HFFc6 (cell line): Measurements from ENCODE around the gene FOXJ3. TPM values are rescaled to one million over a fixed set of nuclear protein-coding genes. Genes with fewer than 3 reads are reported as not detected.

ENCODE experiments used
- DNase-seq: peaks from one replicate; pipeline ENCODE4 v3.0.0-alpha.2; 2018
- H3K27ac Mint-ChIP-seq: 2 replicates; pipeline ENCODE4 v1.8.0; 2020; ENCODE audit warnings: mild to moderate bottlenecking, mixed read lengths
- H3K27me3 Mint-ChIP-seq: 2 replicates; pipeline ENCODE4 v1.8.0; 2021; ENCODE audit warnings: mild to moderate bottlenecking, moderate library complexity, mixed read lengths; ENCODE audit not compliant: insufficient read depth
- H3K36me3 Mint-ChIP-seq: 2 replicates; pipeline ENCODE4 v1.8.0; 2021; ENCODE audit warnings: low read depth, mixed read lengths
- H3K4me1 Mint-ChIP-seq: 2 replicates; pipeline ENCODE4 v1.8.0; 2020; ENCODE audit warnings: low read depth, mixed read lengths
- H3K4me3 Mint-ChIP-seq: 2 replicates; pipeline ENCODE4 v1.8.0; 2020; ENCODE audit warnings: mild to moderate bottlenecking, moderate library complexity, mixed read lengths
- H3K9me3 Mint-ChIP-seq: 2 replicates; pipeline ENCODE4 v1.8.0; 2020; ENCODE audit warnings: mild to moderate bottlenecking, mixed read lengths
- total RNA-seq, 6 experiments: library from RNA; stranded (reverse); fragmentation: NEBNext Ultra II Directional; extraction: Animal tissue kit (Norgen Biotek cat#: 25700); gene quantifications; 2 replicates in 1 of 6; 3 replicates in 5 of 6; pipeline ENCODE4 v1.2.3, GENCODE V29; 2021
- TF ChIP-seq, protein P1 (sequence below): fragments of 200-600 bp; sonication (generic); IDR thresholded peaks from 2 replicates; pipeline ENCODE4 v1.5.0; 2021; ENCODE audit warnings: antibody characterized with exemption, mild to moderate bottlenecking

Gene FOXJ3
- total RNA-seq, 6 experiments from 2014 or later, result 24.5 to 31.3 (median 28.9) TPM

DNA sequence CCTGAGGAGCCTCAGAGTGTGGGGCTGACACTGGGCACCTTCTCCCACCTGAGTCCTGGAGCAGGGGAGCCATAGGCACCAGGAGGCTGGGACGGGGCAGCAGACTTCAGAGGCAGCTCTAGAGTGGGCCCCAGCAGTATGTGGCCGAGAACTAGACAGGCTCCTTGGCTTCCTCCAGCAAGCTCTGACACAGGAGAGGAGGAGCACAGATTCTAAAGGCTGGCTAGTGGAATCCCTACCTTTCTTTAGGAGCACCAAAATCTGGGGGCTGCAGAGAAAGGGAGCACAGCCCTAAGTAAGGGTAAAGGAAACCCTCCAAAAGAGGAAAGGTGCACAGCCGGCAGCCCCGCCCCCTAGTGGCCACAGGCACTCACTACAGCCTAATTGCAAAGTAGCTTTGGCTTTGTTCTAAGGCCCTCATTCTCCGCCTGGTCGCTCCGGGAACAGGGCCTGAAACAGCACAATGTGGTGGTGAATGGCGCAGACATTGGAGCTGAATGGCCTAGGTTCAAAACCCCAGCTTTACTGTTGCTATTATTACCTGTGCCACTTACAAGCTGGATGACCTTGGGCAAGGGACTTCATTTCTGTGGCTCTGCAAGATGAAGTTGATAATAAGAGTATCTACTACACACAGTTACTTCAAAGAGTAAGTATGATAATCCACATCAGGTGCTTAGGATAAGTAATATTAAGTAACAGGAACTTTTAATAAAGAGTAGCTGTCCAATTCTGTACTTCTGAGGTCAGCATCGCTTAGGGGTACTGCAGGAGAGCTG lies 161.7 kb downstream of the FOXJ3 start:
- Mint-ChIP-seq H3K36me3 (peaks cover 4% of the 10 kb centered on the region; the same call in 1 of the 2 replicates), H3K9me3 (no peaks in the 10 kb centered on the region), H3K27ac (no peak overlapping the region), H3K4me1 (peaks cover 37% of the 10 kb centered on the region), H3K27me3 (peaks cover 10% of the 10 kb centered on the region), H3K4me3 (no peak overlapping the region)
- TF ChIP-seq, protein P1, sequence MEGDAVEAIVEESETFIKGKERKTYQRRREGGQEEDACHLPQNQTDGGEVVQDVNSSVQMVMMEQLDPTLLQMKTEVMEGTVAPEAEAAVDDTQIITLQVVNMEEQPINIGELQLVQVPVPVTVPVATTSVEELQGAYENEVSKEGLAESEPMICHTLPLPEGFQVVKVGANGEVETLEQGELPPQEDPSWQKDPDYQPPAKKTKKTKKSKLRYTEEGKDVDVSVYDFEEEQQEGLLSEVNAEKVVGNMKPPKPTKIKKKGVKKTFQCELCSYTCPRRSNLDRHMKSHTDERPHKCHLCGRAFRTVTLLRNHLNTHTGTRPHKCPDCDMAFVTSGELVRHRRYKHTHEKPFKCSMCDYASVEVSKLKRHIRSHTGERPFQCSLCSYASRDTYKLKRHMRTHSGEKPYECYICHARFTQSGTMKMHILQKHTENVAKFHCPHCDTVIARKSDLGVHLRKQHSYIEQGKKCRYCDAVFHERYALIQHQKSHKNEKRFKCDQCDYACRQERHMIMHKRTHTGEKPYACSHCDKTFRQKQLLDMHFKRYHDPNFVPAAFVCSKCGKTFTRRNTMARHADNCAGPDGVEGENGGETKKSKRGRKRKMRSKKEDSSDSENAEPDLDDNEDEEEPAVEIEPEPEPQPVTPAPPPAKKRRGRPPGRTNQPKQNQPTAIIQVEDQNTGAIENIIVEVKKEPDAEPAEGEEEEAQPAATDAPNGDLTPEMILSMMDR, result peak; percentile 99
- DNase-seq, result peak; percentile 18

DNA sequence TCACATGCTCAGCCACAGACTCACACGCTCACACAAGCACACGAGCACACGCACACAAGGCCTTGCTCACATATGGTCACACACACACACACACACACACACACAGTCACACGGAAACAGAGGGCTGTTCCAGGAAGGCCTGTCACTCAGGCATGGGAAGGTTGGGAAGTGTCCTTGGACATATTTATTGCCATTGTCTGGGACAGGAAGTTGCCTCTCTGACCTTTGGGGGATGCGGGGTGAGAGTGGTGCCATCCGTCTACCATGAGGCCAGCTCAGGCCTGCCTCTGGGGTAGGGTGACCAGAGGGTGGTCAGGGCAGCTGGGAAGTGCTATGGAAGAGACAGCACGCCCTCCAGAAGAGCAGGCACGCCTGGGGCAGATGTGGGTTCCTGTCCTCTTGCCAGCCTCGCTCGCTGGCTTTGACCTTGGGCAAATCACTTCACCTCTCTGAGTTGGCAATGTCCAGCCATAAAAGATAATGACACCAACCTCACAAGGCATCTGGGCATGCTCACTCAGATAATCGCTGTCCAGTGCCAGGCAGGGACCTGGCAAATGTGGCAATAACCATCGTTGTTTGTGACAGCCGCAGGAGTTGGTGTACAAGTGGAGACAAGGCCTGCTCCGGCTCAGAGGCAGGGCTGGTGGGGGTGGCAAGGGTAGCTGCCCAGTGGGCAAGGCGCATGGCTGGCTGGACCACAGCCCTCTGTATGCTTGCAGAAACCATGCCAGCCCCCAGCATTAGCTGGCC lies 162.5 kb downstream of the FOXJ3 start:
- no peak for DNase-seq
- H3K27me3 Mint-ChIP-seq, result peaks cover 10% of the 10 kb centered on the region
- no peaks in the 10 kb centered on the region for H3K9me3 Mint-ChIP-seq
- H3K4me3 Mint-ChIP-seq, result no peak overlapping the region
- TF ChIP-seq, protein P1, result no peak
- H3K4me1 Mint-ChIP-seq, result peaks cover 29% of the 10 kb centered on the region
- H3K27ac Mint-ChIP-seq, result no peak overlapping the region
- peaks cover 4% of the 10 kb centered on the region; the same call in 1 of the 2 replicates for H3K36me3 Mint-ChIP-seq

DNA sequence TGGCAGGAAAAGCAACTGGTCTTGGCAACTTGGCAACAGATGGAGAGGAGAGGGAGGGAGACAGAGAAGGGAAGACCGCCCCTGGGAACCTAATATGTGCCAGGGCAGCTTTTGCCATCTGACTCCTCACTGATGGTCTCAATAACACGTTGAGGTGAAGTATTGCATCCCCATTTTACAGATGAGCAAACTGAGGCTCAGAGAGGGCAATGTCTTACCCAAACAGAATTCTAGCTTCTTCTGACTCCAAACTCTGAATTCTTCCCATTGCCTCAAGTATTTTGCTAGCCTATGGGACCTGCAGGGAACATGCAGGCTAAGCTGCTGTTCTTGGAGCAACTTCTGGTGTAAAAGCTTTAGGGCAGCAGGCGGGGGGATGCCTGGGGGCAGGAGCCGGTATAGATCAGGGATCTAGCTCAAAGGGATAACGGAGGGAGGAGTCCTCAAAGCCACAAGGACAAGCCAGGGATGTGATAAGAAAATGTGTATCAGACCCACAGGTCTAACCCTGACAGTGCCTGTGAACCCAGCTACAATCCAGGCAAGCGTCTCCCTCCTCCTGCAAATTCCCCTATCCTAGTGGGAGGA lies 163.3 kb downstream of the FOXJ3 start:
- TF ChIP-seq, protein P1, result no peak
- Mint-ChIP-seq H3K36me3 (peaks cover 2% of the 10 kb centered on the region; the same call in 1 of the 2 replicates), H3K4me3 (no peak overlapping the region), H3K27me3 (peaks cover 10% of the 10 kb centered on the region), H3K4me1 (peaks cover 21% of the 10 kb centered on the region), H3K27ac (no peak overlapping the region), H3K9me3 (no peaks in the 10 kb centered on the region)
- DNase-seq, result no peak

DNA sequence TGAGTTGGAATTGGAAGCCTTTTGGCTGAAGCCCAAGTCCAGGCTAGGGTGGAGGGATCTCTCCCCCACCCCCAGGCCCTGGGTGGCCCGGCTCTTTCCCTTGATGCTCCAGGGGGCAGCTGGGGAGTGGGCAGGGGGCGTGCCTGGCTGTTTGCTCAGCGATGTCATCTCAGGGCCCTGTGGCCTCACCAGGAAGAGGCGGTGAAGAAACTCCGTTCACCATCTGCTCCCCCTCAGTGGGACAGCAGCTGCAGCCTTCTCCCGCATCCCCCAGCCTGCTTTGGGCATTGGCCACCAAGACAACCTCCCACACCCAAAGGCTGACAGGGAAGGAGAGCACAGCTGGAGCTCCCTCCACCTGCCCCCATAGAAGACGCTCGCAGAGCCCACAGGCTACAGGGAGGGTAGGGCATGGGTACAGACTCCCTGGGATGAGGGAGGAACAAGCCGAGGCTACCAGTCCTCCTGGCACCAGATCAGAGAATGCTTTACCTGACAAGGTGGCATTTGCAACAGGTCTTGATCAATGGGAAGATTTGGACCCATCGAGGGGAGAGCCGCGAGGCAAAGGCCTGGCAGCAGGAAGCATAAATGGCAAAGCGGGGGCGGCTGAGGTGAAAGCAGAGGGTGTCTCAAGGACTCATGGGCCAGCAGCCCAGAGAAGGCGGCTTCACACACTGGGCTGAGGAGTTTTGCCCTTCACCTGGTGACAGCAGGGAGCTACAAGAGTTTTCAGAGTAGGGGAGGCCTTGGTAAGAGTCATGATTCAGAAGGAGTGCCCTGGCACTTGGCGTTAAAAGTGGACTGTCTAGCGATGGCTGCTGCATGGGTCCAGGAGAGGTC lies 164.0 kb downstream of the FOXJ3 start:
- Mint-ChIP-seq H3K27ac (no peak overlapping the region), H3K4me3 (no peak overlapping the region), H3K36me3 (no peaks in the 10 kb centered on the region), H3K27me3 (peaks cover 11% of the 10 kb centered on the region), H3K4me1 (peaks cover 24% of the 10 kb centered on the region), H3K9me3 (peaks cover 5% of the 10 kb centered on the region; the same call in 1 of the 2 replicates)
- no peak for DNase-seq
- TF ChIP-seq, protein P1, result no peak

DNA sequence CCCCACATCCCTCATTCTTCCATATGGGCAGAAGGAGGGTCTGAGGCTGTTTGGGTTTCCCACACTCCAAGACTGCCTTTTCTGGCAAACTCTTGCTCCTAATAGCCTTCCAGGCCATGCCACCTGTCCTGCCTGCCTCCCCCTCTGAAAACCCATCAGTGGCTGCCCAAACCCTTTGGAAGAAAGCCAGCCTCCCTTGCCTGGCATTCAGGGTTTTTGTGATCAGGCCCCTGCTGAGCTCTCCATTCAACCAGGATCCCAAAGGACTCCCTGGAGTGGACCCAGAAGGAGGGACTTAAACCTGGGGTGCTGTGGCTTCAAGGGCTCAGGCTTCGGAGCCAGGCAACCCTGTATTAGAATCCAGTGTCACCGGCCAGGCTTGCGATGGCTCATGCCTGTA lies 166.3 kb downstream of the FOXJ3 start:
- Mint-ChIP-seq H3K27ac (no peak overlapping the region), H3K27me3 (peaks cover 15% of the 10 kb centered on the region), H3K4me1 (peaks cover 21% of the 10 kb centered on the region), H3K9me3 (peaks cover 5% of the 10 kb centered on the region; the same call in 1 of the 2 replicates), H3K36me3 (no peaks in the 10 kb centered on the region), H3K4me3 (no peak overlapping the region)
- DNase-seq, result no peak
- TF ChIP-seq, protein P1, result no peak
